Measurements from ENCODE around the gene DICER1.

Gene DICER1

DNA sequence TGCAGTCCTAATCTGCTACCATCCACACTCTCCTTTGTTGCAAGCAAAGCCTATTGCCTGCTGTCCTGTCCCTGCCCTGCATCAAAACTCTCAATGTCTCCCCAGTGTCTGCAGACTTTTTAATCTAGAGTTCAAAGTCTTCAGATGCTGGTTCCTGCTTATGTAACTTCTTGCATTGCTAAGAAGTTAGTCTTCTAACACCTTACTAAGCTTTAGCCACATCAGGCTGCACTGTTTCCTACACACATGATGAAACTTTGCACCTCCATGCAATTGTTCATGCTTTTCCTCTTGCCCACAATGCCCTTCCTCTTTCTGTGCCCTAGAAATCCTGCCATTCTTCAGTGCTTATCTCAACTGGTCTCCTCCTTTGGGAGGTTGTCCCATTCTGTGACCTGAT is 16.2 kb upstream of the DICER1 start:
- Mint-ChIP-seq H3K27me3 (no peaks in the 10 kb centered on the region), H3K9me3 (no peaks in the 10 kb centered on the region), H3K4me1 (no peaks in the 10 kb centered on the region), H3K36me3 (no peaks in the 10 kb centered on the region), H3K27ac (no peak overlapping the region), H3K4me3 (no peak overlapping the region)

- Mint-ChIP-seq H3K4me3 (no peak overlapping the region), H3K27ac (no peak overlapping the region), H3K36me3 (peaks cover 12% of the 10 kb centered on the region), H3K27me3 (no peaks in the 10 kb centered on the region), H3K4me1 (no peaks in the 10 kb centered on the region), H3K9me3 (peaks cover 6% of the 10 kb centered on the region)
Observed at GRCh38 chr14:95167177-95167576, 9.8 kb upstream of the DICER1 start.

- H3K4me1 Mint-ChIP-seq, result no peaks in the 10 kb centered on the region
Observed at GRCh38 chr14:95165517-95165916, 8.2 kb upstream of the DICER1 start.

DNA sequence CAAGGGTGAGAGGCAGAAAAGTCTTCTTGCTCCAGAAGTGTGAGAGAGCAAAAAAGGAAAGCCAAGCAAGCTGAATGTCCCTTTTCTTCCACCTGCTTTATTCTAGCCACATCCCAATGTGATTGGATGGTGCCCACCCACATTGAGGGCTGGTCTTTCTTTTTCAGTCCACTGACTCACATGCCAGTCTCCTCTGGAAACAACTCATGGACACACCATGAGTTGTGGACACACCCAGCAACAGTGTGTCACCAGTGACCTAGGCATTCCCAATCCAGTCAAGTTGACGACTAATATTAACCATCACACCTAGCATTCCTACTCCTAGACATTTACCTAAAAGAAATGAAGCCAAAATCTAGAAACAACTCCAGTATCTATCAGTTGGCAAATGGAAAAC is 7.2 kb upstream of the DICER1 start:
- H3K27me3 Mint-ChIP-seq, result no peaks in the 10 kb centered on the region
- H3K9me3 Mint-ChIP-seq, result peaks cover 6% of the 10 kb centered on the region
- peaks cover 12% of the 10 kb centered on the region for H3K36me3 Mint-ChIP-seq
- H3K4me1 Mint-ChIP-seq, result no peaks in the 10 kb centered on the region
- H3K4me3 Mint-ChIP-seq, result no peak overlapping the region
- H3K27ac Mint-ChIP-seq, result no peak overlapping the region

More at GRCh38 chr14:95165517-95165916, 8.2 kb upstream of the DICER1 start:
- H3K9me3 Mint-ChIP-seq, result peaks cover 6% of the 10 kb centered on the region
- no peak overlapping the region for H3K27ac Mint-ChIP-seq
- H3K36me3 Mint-ChIP-seq, result peaks cover 12% of the 10 kb centered on the region
- H3K4me3 Mint-ChIP-seq, result no peak overlapping the region
- no peaks in the 10 kb centered on the region for H3K27me3 Mint-ChIP-seq

DNA sequence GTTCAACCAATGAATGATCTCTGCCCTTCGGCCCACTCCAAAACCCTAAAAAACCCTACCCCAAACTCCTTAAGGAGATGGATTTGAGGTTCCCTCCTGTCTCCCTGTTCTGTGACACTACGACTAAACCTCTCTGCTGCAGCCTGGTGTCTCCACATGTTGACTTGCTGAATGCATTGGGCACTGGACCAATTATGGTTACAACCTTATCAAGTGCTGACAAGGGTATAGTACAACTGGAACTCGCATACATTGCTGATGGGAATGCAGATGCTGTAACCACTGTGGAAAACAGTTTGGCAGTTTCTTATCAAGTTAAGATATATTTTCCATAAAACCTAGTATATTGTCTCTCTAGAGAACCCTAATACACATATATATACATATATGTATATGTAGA is 6.3 kb upstream of the DICER1 start:
- Mint-ChIP-seq H3K9me3 (peaks cover 6% of the 10 kb centered on the region), H3K36me3 (peaks cover 12% of the 10 kb centered on the region), H3K27ac (no peak overlapping the region), H3K4me3 (no peak overlapping the region), H3K4me1 (no peaks in the 10 kb centered on the region), H3K27me3 (no peaks in the 10 kb centered on the region)

- peaks cover 6% of the 10 kb centered on the region for H3K9me3 Mint-ChIP-seq
Observed at GRCh38 chr14:95163132-95163531, 5.8 kb upstream of the DICER1 start.

GRCh38 chr14:95162641-95163040 is 5.3 kb upstream of the DICER1 start:
- Mint-ChIP-seq H3K4me1 (peaks cover 5% of the 10 kb centered on the region), H3K36me3 (peaks cover 10% of the 10 kb centered on the region), H3K27me3 (no peaks in the 10 kb centered on the region), H3K9me3 (peaks cover 6% of the 10 kb centered on the region), H3K27ac (no peak overlapping the region), H3K4me3 (no peak overlapping the region)

More at GRCh38 chr14:95163132-95163531, 5.8 kb upstream of the DICER1 start:
- peaks cover 12% of the 10 kb centered on the region for H3K36me3 Mint-ChIP-seq
- no peak overlapping the region for H3K27ac Mint-ChIP-seq
- peaks cover 2% of the 10 kb centered on the region for H3K4me1 Mint-ChIP-seq
- no peak overlapping the region for H3K4me3 Mint-ChIP-seq
- no peaks in the 10 kb centered on the region for H3K27me3 Mint-ChIP-seq

- H3K36me3 Mint-ChIP-seq, result peaks cover 3% of the 10 kb centered on the region
- H3K27me3 Mint-ChIP-seq, result no peaks in the 10 kb centered on the region
- H3K4me3 Mint-ChIP-seq, result peak overlapping the region; percentile 96
- peaks cover 47% of the 10 kb centered on the region for H3K4me1 Mint-ChIP-seq
- no peaks in the 10 kb centered on the region for H3K9me3 Mint-ChIP-seq
- no peak overlapping the region for H3K27ac Mint-ChIP-seq
Observed at GRCh38 chr14:95157048-95157326, 342 bp downstream of the DICER1 start.

GRCh38 chr14:95156161-95157047 is 925 bp downstream of the DICER1 start:
- Mint-ChIP-seq H3K4me1 (peaks cover 53% of the 10 kb centered on the region), H3K4me3 (peak overlapping the region; percentile 91), H3K27me3 (no peaks in the 10 kb centered on the region), H3K36me3 (peaks cover 3% of the 10 kb centered on the region), H3K27ac (peak overlapping the region; percentile 80), H3K9me3 (no peaks in the 10 kb centered on the region)

GRCh38 chr14:95155045-95155444 is 2.3 kb downstream of the DICER1 start:
- peaks cover 66% of the 10 kb centered on the region for H3K4me1 Mint-ChIP-seq
- no peaks in the 10 kb centered on the region for H3K27me3 Mint-ChIP-seq
- H3K9me3 Mint-ChIP-seq, result no peaks in the 10 kb centered on the region
- H3K36me3 Mint-ChIP-seq, result peaks cover 3% of the 10 kb centered on the region
- peak overlapping the region; percentile 86 for H3K27ac Mint-ChIP-seq
- H3K4me3 Mint-ChIP-seq, result peak overlapping the region; percentile 91

DNA sequence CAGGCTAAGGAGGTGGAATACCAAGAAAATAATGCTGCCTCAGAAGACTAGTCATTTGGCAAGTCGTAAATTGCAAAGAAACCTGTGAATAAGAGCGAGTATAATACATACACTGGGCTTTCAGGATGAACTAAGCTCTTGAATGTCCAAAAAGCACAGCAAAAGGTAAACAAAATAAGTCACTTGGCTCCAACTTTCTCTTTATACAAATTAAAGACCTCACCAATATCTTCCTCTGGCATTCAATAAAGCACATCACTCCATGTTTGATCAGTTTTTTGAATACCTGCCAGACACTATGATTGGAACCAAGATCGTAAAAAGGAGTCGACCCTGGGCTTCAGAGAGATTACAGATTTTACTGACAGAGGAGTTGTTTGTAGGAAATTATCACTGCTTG is 3.5 kb downstream of the DICER1 start:
- H3K27me3 Mint-ChIP-seq, result no peaks in the 10 kb centered on the region
- peak overlapping the region; percentile 48 for H3K27ac Mint-ChIP-seq
- H3K4me1 Mint-ChIP-seq, result peaks cover 78% of the 10 kb centered on the region
- H3K9me3 Mint-ChIP-seq, result no peaks in the 10 kb centered on the region
- H3K4me3 Mint-ChIP-seq, result peak overlapping the region; percentile 91
- peaks cover 3% of the 10 kb centered on the region for H3K36me3 Mint-ChIP-seq

DNA sequence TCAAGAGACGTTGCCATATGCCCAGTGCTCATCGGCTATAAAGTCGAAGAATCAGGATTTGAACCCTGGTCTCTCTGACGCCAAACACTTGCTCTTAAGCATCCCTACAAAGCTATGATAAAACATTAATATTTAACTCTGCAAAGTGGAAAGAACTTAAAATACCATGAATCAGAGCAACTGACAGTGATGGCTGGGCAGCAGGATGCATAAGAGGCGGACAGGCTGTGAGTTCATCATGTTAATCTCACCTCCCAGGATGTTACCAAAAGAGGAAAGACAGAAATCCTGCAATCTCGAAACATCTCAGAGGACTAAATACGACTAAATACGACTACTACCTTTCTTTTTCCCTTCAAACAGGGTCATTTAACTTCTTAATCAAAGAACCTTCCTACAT is 5.8 kb downstream of the DICER1 start:
- no peaks in the 10 kb centered on the region for H3K9me3 Mint-ChIP-seq
- H3K27me3 Mint-ChIP-seq, result no peaks in the 10 kb centered on the region
- H3K4me1 Mint-ChIP-seq, result peaks cover 93% of the 10 kb centered on the region
- no peak overlapping the region for H3K27ac Mint-ChIP-seq
- H3K4me3 Mint-ChIP-seq, result no peak overlapping the region
- H3K36me3 Mint-ChIP-seq, result peaks cover 9% of the 10 kb centered on the region

- Mint-ChIP-seq H3K4me1 (peaks cover 95% of the 10 kb centered on the region), H3K4me3 (no peak overlapping the region), H3K36me3 (peaks cover 14% of the 10 kb centered on the region), H3K9me3 (no peaks in the 10 kb centered on the region), H3K27me3 (no peaks in the 10 kb centered on the region), H3K27ac (no peak overlapping the region)
Observed at GRCh38 chr14:95150910-95151309, 6.4 kb downstream of the DICER1 start.

DNA sequence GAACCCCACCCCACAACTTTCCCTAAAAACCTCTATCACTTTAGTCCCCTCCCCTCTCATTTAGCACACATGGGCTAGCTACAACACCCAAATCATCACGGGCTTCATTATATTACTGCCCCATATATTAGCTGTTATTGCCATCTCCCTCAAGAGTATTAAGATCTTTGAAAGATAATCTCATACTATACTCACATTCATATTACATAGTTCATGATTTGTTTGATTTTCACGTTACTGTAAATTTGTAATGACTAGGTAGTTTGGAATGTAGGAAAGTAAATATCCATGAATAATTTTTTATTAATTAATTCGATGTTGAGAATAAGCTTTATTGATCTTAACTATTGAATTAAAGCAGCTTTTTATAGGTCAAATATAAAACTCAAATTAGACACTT is 7.9 kb downstream of the DICER1 start:
- Mint-ChIP-seq H3K27me3 (no peaks in the 10 kb centered on the region), H3K9me3 (peaks cover 7% of the 10 kb centered on the region), H3K4me1 (peaks cover 91% of the 10 kb centered on the region), H3K27ac (no peak overlapping the region), H3K36me3 (peaks cover 22% of the 10 kb centered on the region), H3K4me3 (no peak overlapping the region)

DNA sequence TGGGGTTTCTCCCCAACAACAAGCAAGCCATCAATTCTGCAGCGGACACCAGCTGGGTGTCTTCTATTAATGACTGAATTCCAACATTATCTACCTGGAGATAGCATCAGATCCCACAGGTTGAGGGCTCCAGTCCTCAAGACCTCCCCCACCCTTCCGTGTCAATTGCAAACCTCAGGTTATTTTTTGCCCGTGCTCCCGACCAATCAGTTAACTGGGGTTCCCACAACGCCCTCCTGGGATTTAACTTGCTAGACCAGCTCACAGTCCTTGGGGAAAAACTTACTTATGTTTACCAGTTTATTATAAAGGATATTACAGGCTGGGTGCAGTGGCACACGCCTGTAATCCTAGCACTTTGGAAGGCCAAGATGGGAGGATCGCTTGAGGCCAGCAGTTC is 9.7 kb downstream of the DICER1 start:
- Mint-ChIP-seq H3K36me3 (peaks cover 20% of the 10 kb centered on the region), H3K9me3 (peaks cover 7% of the 10 kb centered on the region), H3K27me3 (no peaks in the 10 kb centered on the region), H3K4me1 (peaks cover 94% of the 10 kb centered on the region), H3K4me3 (no peak overlapping the region), H3K27ac (no peak overlapping the region)

- Mint-ChIP-seq H3K4me3 (no peak overlapping the region), H3K36me3 (peaks cover 20% of the 10 kb centered on the region), H3K27me3 (no peaks in the 10 kb centered on the region), H3K9me3 (peaks cover 7% of the 10 kb centered on the region), H3K4me1 (peaks cover 88% of the 10 kb centered on the region), H3K27ac (no peak overlapping the region)
Observed at GRCh38 chr14:95146079-95146771, 11.1 kb downstream of the DICER1 start.
